A549 (cell line): ENCODE measurements around the gene CCSER1. TPM values are rescaled to one million over a fixed set of nuclear protein-coding genes. Genes with fewer than 3 reads are reported as not detected.

ENCODE experiments used
- ATAC-seq, 2 experiments: fragments of 200-7000 bp in 1 of 2; fragments of >200 bp in 1 of 2; cut with Nextera tagmentation in 1 of 2; cut with Tn5 transposase in 1 of 2; 3 replicates each; pipeline versions ENCODE4 v1.8.0 to v1.9.1; 2018 to 2020; ENCODE audit warnings: mild to moderate bottlenecking in 1 of 2, moderate library complexity in 1 of 2
- CTCF ChIA-PET: fragments of 300-600 bp; sonication (Branson Sonifier 250); formaldehyde crosslinking; extraction: SDS; loops from one replicate; lab custom pipeline; 2021; ENCODE audit warnings: antibody characterized with exemption, inconsistent platforms; lab: Yijun Ruan, JAX
- POLR2A ChIA-PET: fragments of 350-600 bp; formaldehyde crosslinking; extraction: SDS; loops from one replicate; lab custom pipeline; 2021; ENCODE audit warnings: antibody characterized with exemption, inconsistent platforms; lab: Yijun Ruan, JAX
- DNase-seq, 2 experiments: peaks; one replicate each; pipeline versions ENCODE4 v3.0.0 to v3.0.0-alpha.2; 2011 to 2016; ENCODE audit warnings: low read depth in 1 of 2, low spot score in 1 of 2
- FAIRE-seq: peaks from 2 replicates; lab custom pipeline; 2011; peaks lifted over from hg19 to GRCh38; lab: Jason Lieb, UNC
- H3K27ac ChIP-seq, 2 experiments: fragments of >200 bp; sonication (Bioruptor Twin); formaldehyde crosslinking; 3 replicates each; pipeline ENCODE4 v1.5.1; 2016 to 2017
- H3K4me1 ChIP-seq: fragments of >200 bp; sonication (Bioruptor Twin); formaldehyde crosslinking; 3 replicates; pipeline ENCODE4 v1.6.1; 2016
- H3K4me2 ChIP-seq: fragments of >200 bp; sonication (Bioruptor Twin); formaldehyde crosslinking; 3 replicates; pipeline ENCODE4 v1.6.1; 2016
- H3K4me3 ChIP-seq: fragments of >200 bp; sonication (Bioruptor Twin); formaldehyde crosslinking; 3 replicates; pipeline ENCODE4 v1.5.1; 2016
- H3K9me3 ChIP-seq: fragments of >200 bp; sonication (Bioruptor Twin); formaldehyde crosslinking; 3 replicates; pipeline ENCODE4 v1.6.1; 2016
- CEBPB ChIP-seq, 2 experiments: fragments of >200 bp in 1 of 2; sonication (Bioruptor Twin) in 1 of 2; formaldehyde crosslinking in 1 of 2; IDR thresholded peaks; 2 replicates each; pipeline ENCODE4 v1.6.1; 2012 to 2016
- CTCF ChIP-seq: fragments of >200 bp; sonication (Bioruptor Twin); formaldehyde crosslinking; IDR thresholded peaks from 3 replicates; pipeline ENCODE4 v1.5.1; 2016
- EHF ChIP-seq: fragments of 250-450 bp; sonication (Bioruptor Pico); IDR thresholded peaks from 2 replicates; pipeline ENCODE4 v1.5.0; 2020; ENCODE audit warnings: mild to moderate bottlenecking
- EHMT2 ChIP-seq: fragments of 200-600 bp; sonication (generic); IDR thresholded peaks from 2 replicates; pipeline ENCODE4 v1.6.1; 2016; ENCODE audit warnings: antibody characterized with exemption, low read depth, mild to moderate bottlenecking, moderate library complexity
- EP300 ChIP-seq, 2 experiments: fragments of >200 bp; sonication (Bioruptor Twin); formaldehyde crosslinking; IDR thresholded peaks; 2 replicates in 1 of 2; 3 replicates in 1 of 2; pipeline ENCODE4 v1.6.1; 2016 to 2017
- FOSL2 ChIP-seq, 2 experiments: fragments of 450-650 bp in 1 of 2; fragments of >200 bp in 1 of 2; sonication (Bioruptor Twin) in 1 of 2; formaldehyde crosslinking; IDR thresholded peaks; 2 replicates each; pipeline versions ENCODE4 v1.5.0 to v1.6.1; 2016 to 2020; ENCODE audit warnings: mild to moderate bottlenecking in 1 of 2, moderate library complexity in 1 of 2
- GATA3 ChIP-seq: IDR thresholded peaks from 2 replicates; pipeline ENCODE4 v1.6.1; 2012; ENCODE audit warnings: borderline replicate concordance
- HDAC2 ChIP-seq: fragments of 200-600 bp; sonication (generic); IDR thresholded peaks from 2 replicates; pipeline ENCODE4 v1.6.1; 2016
- HEYL ChIP-seq: fragments of 250-450 bp; sonication (Bioruptor Pico); IDR thresholded peaks from 2 replicates; pipeline ENCODE4 v1.8.0; 2021; ENCODE audit warnings: mild to moderate bottlenecking, moderate library complexity
- HOXB5 ChIP-seq: fragments of 250-450 bp; sonication (Bioruptor Pico); IDR thresholded peaks from 2 replicates; pipeline ENCODE4 v1.5.0; 2020; ENCODE audit warnings: mild to moderate bottlenecking, moderate library complexity
- KDM5A ChIP-seq: fragments of 200-600 bp; sonication (generic); IDR thresholded peaks from 2 replicates; pipeline ENCODE4 v1.6.1; 2016; ENCODE audit warnings: antibody characterized with exemption, mild to moderate bottlenecking
- MAFK ChIP-seq: fragments of 450-650 bp; IDR thresholded peaks from 2 replicates; pipeline ENCODE4 v1.6.1; 2014; ENCODE audit not compliant: partially characterized antibody
- MAZ ChIP-seq: fragments of 150-350 bp; IDR thresholded peaks from 2 replicates; pipeline ENCODE4 v1.6.1; 2014; ENCODE audit warnings: antibody characterized with exemption, low read depth, low read length, borderline replicate concordance
- MYC ChIP-seq: IDR thresholded peaks from 2 replicates; pipeline ENCODE4 v1.6.1; 2012; ENCODE audit warnings: mild to moderate bottlenecking, inconsistent platforms, low read length, improper control_type of control experiment, borderline replicate concordance
- NFE2L2 ChIP-seq: fragments of 150-350 bp; conservative IDR thresholded peaks from 2 replicates; pipeline ENCODE4 v1.6.1; 2014; ENCODE audit warnings: low read length
- NPAS2 ChIP-seq: fragments of 250-450 bp; sonication (Bioruptor Pico); IDR thresholded peaks from 2 replicates; pipeline ENCODE4 v1.8.0; 2022; ENCODE audit warnings: mild to moderate bottlenecking, moderate library complexity, borderline replicate concordance
- PHF8 ChIP-seq: fragments of 200-600 bp; sonication (generic); IDR thresholded peaks from 2 replicates; pipeline ENCODE4 v1.6.1; 2016; ENCODE audit warnings: low read depth, mild to moderate bottlenecking, antibody characterized with exemption, moderate library complexity, borderline replicate concordance
- POLR2AphosphoS2 ChIP-seq: conservative IDR thresholded peaks from 2 replicates; pipeline ENCODE4 v1.6.1; 2012; ENCODE audit warnings: low read length, improper control_type of control experiment, inconsistent platforms
- RAD21 ChIP-seq, 2 experiments: fragments of >200 bp in 1 of 2; sonication (Bioruptor Twin) in 1 of 2; formaldehyde crosslinking in 1 of 2; IDR thresholded peaks in 1 of 2; conservative IDR thresholded peaks in 1 of 2; 2 replicates in 1 of 2; 3 replicates in 1 of 2; pipeline ENCODE4 v1.6.1; 2012 to 2018; ENCODE audit warnings: inconsistent platforms in 1 of 2
- RARB ChIP-seq: fragments of 250-450 bp; sonication (Bioruptor Pico); IDR thresholded peaks from 2 replicates; pipeline ENCODE4 v1.8.0; 2021; ENCODE audit warnings: mild to moderate bottlenecking, moderate library complexity
- RCOR1 ChIP-seq: fragments of 150-350 bp; IDR thresholded peaks from 2 replicates; pipeline ENCODE4 v1.6.1; 2014; ENCODE audit warnings: antibody characterized with exemption, low read length, low read depth
- USF2 ChIP-seq: fragments of 450-650 bp; IDR thresholded peaks from 2 replicates; pipeline ENCODE4 v1.6.1; 2014; ENCODE audit warnings: antibody characterized with exemption
- ZFP36 ChIP-seq: fragments of 450-650 bp; IDR thresholded peaks from 2 replicates; pipeline ENCODE4 v1.6.1; 2014; ENCODE audit warnings: borderline replicate concordance; ENCODE audit not compliant: partially characterized antibody
- WGBS: methylation state at CpG from one replicate; pipeline ENCODE4 v1.1.6; 2017; ENCODE audit errors: missing lambda C conversion rate; 5-methylcytosine and 5-hydroxymethylcytosine counted together
- polyA plus RNA-seq, 4 experiments: library from polyadenylated mRNA; depleted of rRNA in 3 of 4; stranded (reverse); fragments of >200 nt; fragmentation: RNase III in 1 of 4; extraction: RNeasy Plus Mini Kit Qiagen cat#74134 plus additional on column Dnase treatment in 1 of 4; gene quantifications; 2 replicates in 3 of 4; 3 replicates in 1 of 4; pipeline ENCODE4 v1.2.3, GENCODE V29; 2011 to 2017
- TF ChIP-seq, protein P1 (sequence below): fragments of 250-450 bp; sonication (Bioruptor Pico); IDR thresholded peaks from 2 replicates; pipeline ENCODE4 v1.5.0; 2020; ENCODE audit warnings: low read depth, mild to moderate bottlenecking, moderate library complexity
- TF ChIP-seq, protein P2 (sequence below): fragments of 250-450 bp; sonication (Bioruptor Pico); IDR thresholded peaks from 2 replicates; pipeline ENCODE4 v1.5.0; 2021; ENCODE audit warnings: mild to moderate bottlenecking, moderate library complexity, borderline replicate concordance

CCSER1 gene
- polyA plus RNA-seq, 2 of the 4 experiments (the other 2 are of a cell fraction): 0.06 TPM; not detected in 1

GRCh38 chr4:90425893-90426292, 298.7 kb downstream of the CCSER1 start (continued):
- TF ChIP-seq CTCF (no peak), PHF8 (no peak), CEBPB (IDR thresholded peaks at IDR 0.05) (no peak), MAZ (no peak), USF2 (no peak), EHMT2 (no peak)
- TF ChIP-seq, all 56 proteins: peak for 0

- Histone ChIP-seq H3K4me2 (no peak overlapping the region), H3K9me3 (no peaks in the 10 kb centered on the region), H3K27ac (no peak overlapping the region), H3K4me3 (no peak overlapping the region), H3K4me1 (no peaks in the 10 kb centered on the region)
- no peak for FAIRE-seq
- DNase-seq: no peak
- no peak for ATAC-seq
- POLR2A ChIA-PET: no interaction called here
- TF ChIP-seq EHF (CRISPR knock-in tag): no peak
- no peak for TF ChIP-seq MYC
- TF ChIP-seq MAZ: no peak
- TF ChIP-seq, all 56 proteins: peak for 0
- CTCF ChIA-PET: no interaction called here
Observed at GRCh38 chr4:90438522-90438921, 311.3 kb downstream of the CCSER1 start.

DNA sequence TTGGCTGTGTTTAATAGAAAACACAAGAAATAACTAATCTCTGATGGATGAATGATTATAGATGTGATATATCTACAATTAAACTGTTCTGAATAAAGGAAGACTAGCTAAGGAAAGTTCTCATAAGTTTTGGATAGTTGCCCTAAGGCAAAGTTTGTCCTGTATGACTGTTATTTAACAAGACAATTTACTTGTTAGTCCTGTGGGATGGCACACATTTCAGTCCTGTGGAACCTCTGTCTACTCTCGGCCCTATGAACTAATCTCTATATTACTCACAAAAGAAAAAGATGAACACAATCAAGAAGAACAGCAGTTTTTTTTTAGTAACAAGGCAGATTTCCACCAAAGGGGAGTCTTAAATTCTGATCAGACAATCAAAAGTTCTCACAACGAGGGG, 314.6 kb downstream of the CCSER1 start:
- 35% methylated on average over 2 of the region's 2 CpGs for WGBS
- H3K4me1 ChIP-seq: no peaks in the 10 kb centered on the region
- no peak overlapping the region for H3K4me3 ChIP-seq
- CTCF ChIA-PET: no interaction called here
- no peak for DNase-seq
- no peaks in the 10 kb centered on the region for H3K9me3 ChIP-seq
- H3K27ac ChIP-seq: no peak overlapping the region
- FAIRE-seq: no peak
- no peak for TF ChIP-seq USF2
- TF ChIP-seq RARB: no peak
- TF ChIP-seq HEYL (CRISPR knock-in tag): no peak
- TF ChIP-seq EP300 (IDR thresholded peaks at IDR 0.05): no peak
- TF ChIP-seq KDM5A: no peak
- TF ChIP-seq, protein P1, sequence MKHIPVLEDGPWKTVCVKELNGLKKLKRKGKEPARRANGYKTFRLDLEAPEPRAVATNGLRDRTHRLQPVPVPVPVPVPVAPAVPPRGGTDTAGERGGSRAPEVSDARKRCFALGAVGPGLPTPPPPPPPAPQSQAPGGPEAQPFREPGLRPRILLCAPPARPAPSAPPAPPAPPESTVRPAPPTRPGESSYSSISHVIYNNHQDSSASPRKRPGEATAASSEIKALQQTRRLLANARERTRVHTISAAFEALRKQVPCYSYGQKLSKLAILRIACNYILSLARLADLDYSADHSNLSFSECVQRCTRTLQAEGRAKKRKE: no peak
- no peak for TF ChIP-seq FOSL2 (IDR thresholded peaks at IDR 0.05)
- TF ChIP-seq FOSL2 (CRISPR knock-in tag; IDR thresholded peaks at IDR 0.05): no peak
- TF ChIP-seq MAZ: no peak
- TF ChIP-seq ZFP36: no peak
- TF ChIP-seq MAFK: no peak
- TF ChIP-seq HOXB5 (CRISPR knock-in tag): no peak
- no peak for TF ChIP-seq RCOR1
- TF ChIP-seq POLR2AphosphoS2: no peak
- no peak for TF ChIP-seq NPAS2
- no peak for TF ChIP-seq NFE2L2
- TF ChIP-seq, protein P2, sequence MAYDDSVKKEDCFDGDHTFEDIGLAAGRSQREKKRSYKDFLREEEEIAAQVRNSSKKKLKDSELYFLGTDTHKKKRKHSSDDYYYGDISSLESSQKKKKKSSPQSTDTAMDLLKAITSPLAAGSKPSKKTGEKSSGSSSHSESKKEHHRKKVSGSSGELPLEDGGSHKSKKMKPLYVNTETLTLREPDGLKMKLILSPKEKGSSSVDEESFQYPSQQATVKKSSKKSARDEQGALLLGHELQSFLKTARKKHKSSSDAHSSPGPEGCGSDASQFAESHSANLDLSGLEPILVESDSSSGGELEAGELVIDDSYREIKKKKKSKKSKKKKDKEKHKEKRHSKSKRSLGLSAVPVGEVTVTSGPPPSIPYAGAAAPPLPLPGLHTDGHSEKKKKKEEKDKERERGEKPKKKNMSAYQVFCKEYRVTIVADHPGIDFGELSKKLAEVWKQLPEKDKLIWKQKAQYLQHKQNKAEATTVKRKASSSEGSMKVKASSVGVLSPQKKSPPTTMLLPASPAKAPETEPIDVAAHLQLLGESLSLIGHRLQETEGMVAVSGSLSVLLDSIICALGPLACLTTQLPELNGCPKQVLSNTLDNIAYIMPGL (CRISPR knock-in tag): no peak
- TF ChIP-seq HDAC2: no peak
- TF ChIP-seq RAD21 (conservative IDR thresholded peaks at IDR 0.05 in 1 of 2, IDR thresholded peaks at IDR 0.05 in 1 of 2): no peak
- no peak for TF ChIP-seq GATA3
- POLR2A ChIA-PET: no interaction called here
- ATAC-seq: no peak
- H3K4me2 ChIP-seq: no peak overlapping the region
